Measurements from ENCODE around the gene PIP5K1C.
A peak's percentile ranks its signal among the peaks of the same experiment; 100 is the strongest.

Gene PIP5K1C

DNA sequence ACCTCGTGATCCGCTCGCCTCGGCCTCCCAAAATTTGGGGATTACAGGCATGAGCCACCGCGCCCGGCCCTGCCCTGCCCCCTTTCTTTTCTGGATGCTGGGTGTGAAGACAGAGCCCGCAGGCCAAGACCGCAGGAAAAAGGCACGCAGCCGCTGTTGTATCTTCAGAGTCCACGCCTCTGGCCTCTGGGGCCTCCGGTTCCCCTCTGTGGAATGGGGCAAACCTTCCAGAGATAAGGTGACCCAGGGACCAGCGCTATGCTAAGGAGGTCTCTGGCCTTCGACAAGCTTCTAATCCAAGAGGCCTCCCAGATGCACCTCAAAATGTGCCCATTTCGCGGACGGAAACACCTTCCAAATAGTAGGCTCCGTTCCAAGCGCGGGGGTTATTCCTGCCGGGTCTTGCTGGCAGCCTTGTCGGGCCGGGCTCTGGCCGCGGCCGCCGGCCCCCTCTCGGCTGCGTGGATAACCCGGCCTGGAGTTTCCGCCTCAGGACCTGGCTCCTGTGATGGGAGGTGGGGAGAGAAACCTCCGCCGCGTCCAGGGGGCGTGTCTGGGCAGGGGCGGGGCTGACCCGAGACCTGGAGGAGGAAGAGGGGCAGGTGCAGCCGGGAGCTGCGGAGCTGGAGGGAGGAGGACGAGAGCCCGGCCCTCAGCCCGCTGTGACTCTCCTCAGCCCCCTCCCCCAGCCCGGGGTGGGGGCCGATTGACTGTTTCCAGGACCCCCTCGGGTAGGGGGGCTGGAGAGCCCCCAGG lies 21.0 kb upstream of the PIP5K1C start:
- H3K4me1 ChIP-seq (ENCODE audit: control insufficient read depth, insufficient read depth, low read length, poor library complexity, severe bottlenecking) = peaks cover 14% of the 10 kb centered on the region
- no peaks in the 10 kb centered on the region for H3K27me3 ChIP-seq (replicated peaks; ENCODE audit: control insufficient read depth, insufficient read depth, low read length, poor library complexity, severe bottlenecking)
- DNase-seq = peak; percentile 81 to 86 (median 85)
- H3K9me3 ChIP-seq (ENCODE audit: control insufficient read depth, low read length) = no peaks in the 10 kb centered on the region
- H3K27ac ChIP-seq (ENCODE audit: insufficient read depth, low read length, poor library complexity, severe bottlenecking) = no peak overlapping the region
- H3K36me3 ChIP-seq (ENCODE audit: control insufficient read depth, insufficient read depth, low read length) = no peaks in the 10 kb centered on the region
- peak overlapping the region; percentile 77 for H3K4me3 ChIP-seq (ENCODE audit: insufficient read depth, low read depth, low read length, poor library complexity, severe bottlenecking)

DNA sequence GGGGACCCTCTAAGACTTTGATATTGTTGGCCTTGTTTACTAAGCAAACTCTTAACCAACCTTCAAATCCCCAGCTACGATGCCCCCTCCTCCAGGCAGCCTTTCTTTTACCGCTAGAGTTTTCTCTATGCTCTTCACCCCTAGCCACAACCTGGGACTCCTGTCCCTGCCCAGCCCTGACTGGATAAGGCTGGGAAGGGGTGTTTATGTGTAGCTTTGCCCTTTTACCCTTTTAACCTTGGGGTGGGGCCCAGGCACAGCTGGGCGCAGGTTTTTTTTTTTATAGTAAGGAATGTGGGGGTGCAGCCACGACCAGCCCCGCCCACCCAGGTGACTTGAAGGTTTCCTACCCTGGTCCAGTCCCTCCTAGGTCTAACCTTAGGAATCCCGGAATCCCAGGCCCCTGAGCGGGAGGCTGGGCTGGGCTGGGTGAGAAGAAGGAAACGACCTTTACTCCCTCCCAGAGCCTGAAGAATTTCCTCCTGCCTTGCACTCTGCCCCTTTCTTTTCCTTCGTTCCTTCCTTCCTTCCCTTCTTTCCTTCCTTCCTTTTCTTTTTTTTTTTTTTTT lies 20.2 kb upstream of the PIP5K1C start:
- Histone ChIP-seq H3K27ac (ENCODE audit: insufficient read depth, low read length, poor library complexity, severe bottlenecking) (no peak overlapping the region), H3K4me1 (ENCODE audit: control insufficient read depth, insufficient read depth, low read length, poor library complexity, severe bottlenecking) (peaks cover 14% of the 10 kb centered on the region), H3K36me3 (ENCODE audit: control insufficient read depth, insufficient read depth, low read length) (no peaks in the 10 kb centered on the region), H3K4me3 (ENCODE audit: insufficient read depth, low read depth, low read length, poor library complexity, severe bottlenecking) (no peak overlapping the region), H3K27me3 (replicated peaks; ENCODE audit: control insufficient read depth, insufficient read depth, low read length, poor library complexity, severe bottlenecking) (no peaks in the 10 kb centered on the region), H3K9me3 (ENCODE audit: control insufficient read depth, low read length) (no peaks in the 10 kb centered on the region)
- no peak for DNase-seq

DNA sequence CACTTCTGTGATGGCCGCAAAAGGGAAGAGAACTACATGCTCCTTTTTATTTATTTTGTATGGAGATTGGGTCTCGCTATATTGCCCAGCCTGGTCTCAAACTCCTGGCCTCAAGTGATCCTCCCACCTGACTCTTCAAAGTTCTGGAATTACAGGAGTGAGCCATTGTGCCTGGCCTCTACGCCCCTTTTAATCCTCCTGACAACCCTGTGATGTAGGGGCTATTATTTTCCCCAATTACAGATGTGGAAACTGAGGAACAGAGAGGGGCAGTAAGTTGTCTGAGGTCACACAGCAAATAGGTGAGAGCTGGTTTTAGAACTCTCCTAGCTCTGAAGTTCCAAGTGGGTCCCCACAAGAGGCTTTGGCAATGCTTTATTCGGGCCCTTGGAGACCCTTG lies 19.6 kb upstream of the PIP5K1C start:
- no peaks in the 10 kb centered on the region for H3K36me3 ChIP-seq (ENCODE audit: control insufficient read depth, insufficient read depth, low read length)
- H3K27me3 ChIP-seq (replicated peaks; ENCODE audit: control insufficient read depth, insufficient read depth, low read length, poor library complexity, severe bottlenecking) = no peaks in the 10 kb centered on the region
- H3K9me3 ChIP-seq (ENCODE audit: control insufficient read depth, low read length) = no peaks in the 10 kb centered on the region
- peaks cover 14% of the 10 kb centered on the region for H3K4me1 ChIP-seq (ENCODE audit: control insufficient read depth, insufficient read depth, low read length, poor library complexity, severe bottlenecking)
- DNase-seq = no peak
- H3K4me3 ChIP-seq (ENCODE audit: insufficient read depth, low read depth, low read length, poor library complexity, severe bottlenecking) = no peak overlapping the region
- H3K27ac ChIP-seq (ENCODE audit: insufficient read depth, low read length, poor library complexity, severe bottlenecking) = no peak overlapping the region

GRCh38 chr19:3716147-3716668 lies 15.9 kb upstream of the PIP5K1C start:
- Histone ChIP-seq H3K9me3 (ENCODE audit: control insufficient read depth, low read length) (no peaks in the 10 kb centered on the region), H3K4me1 (ENCODE audit: control insufficient read depth, insufficient read depth, low read length, poor library complexity, severe bottlenecking) (peaks cover 3% of the 10 kb centered on the region), H3K27me3 (replicated peaks; ENCODE audit: control insufficient read depth, insufficient read depth, low read length, poor library complexity, severe bottlenecking) (no peaks in the 10 kb centered on the region), H3K36me3 (ENCODE audit: control insufficient read depth, insufficient read depth, low read length) (no peaks in the 10 kb centered on the region), H3K27ac (ENCODE audit: insufficient read depth, low read length, poor library complexity, severe bottlenecking) (no peak overlapping the region), H3K4me3 (ENCODE audit: insufficient read depth, low read depth, low read length, poor library complexity, severe bottlenecking) (no peak overlapping the region)
- no peak for DNase-seq

DNA sequence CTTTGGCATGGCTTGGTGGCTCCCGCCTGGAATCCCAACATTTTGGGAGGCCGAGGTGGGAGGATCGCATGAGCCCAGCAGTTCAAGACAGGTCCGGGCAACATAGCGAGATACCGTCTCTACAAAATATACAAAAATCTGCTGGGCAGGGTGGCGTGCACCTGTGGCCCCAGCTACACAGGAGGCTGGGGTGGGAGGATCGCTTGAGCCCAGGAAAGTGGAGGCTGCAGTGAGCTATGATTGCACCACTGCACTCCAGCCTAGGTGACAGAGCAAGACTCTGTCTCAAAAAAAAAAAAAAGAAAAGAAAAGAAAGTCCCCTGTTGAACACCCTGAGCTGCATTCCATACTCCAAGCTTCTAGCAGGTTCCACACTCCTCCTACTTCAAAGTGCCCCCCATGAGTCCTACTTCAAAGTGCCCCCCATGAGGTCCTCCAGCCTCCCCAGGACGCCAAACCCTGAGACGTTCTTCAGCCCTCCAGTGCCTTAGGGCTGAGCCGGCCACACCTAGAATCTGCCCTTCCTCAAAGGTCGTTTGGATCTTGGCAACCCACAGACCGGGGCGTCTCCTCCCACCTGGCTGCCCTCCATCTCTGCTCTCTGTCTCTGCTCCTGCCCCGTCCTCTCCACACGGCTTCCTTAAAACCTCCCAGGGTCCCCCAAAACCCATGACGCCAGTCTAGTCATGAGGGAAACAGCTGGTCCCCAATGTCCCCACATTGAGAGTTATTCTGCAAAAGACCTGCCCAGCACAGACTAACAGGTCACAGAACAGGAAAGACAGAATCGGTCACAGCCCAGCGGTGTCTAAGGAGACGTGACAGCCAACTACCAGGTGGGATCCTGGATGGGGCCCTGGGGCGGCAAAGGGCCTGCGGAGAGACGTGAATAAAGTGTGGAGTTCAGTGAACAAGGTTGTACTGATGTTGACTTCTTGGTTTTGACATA lies 12.7 kb upstream of the PIP5K1C start:
- H3K27ac ChIP-seq (ENCODE audit: insufficient read depth, low read length, poor library complexity, severe bottlenecking) = no peak overlapping the region
- no peaks in the 10 kb centered on the region for H3K9me3 ChIP-seq (ENCODE audit: control insufficient read depth, low read length)
- no peaks in the 10 kb centered on the region for H3K36me3 ChIP-seq (ENCODE audit: control insufficient read depth, insufficient read depth, low read length)
- H3K4me3 ChIP-seq (ENCODE audit: insufficient read depth, low read depth, low read length, poor library complexity, severe bottlenecking) = no peak overlapping the region
- H3K27me3 ChIP-seq (replicated peaks; ENCODE audit: control insufficient read depth, insufficient read depth, low read length, poor library complexity, severe bottlenecking) = no peaks in the 10 kb centered on the region
- no peaks in the 10 kb centered on the region for H3K4me1 ChIP-seq (ENCODE audit: control insufficient read depth, insufficient read depth, low read length, poor library complexity, severe bottlenecking)
- DNase-seq = no peak

DNA sequence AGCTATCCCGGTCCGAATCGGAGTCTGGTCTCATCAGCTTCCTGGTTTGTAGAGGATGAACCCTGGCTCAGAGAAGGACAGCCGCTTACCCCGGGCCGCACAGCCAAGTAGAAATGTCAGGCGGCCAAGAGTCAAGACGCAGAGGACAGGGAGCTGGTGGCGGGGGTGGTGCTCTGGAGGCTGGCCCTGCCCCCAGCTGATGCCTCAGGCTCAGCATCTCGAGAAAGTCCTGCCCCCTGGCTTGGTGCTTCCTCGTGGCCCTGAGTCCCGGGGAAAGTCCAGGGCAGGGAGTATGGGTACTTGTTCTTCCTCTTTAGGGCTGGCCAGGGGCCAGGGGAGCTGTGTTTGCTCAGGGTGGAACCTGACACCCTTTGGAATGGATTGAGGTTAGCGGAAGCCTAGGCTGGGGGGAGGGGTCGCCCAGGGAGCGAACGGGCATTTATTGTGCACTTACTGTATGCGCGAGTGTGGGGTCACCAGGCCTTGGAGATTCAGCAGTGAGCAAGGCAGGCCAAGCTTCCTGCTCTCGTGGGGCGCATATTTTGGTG lies 10.1 kb upstream of the PIP5K1C start:
- Histone ChIP-seq H3K36me3 (ENCODE audit: control insufficient read depth, insufficient read depth, low read length) (no peaks in the 10 kb centered on the region), H3K9me3 (ENCODE audit: control insufficient read depth, low read length) (no peaks in the 10 kb centered on the region), H3K27me3 (replicated peaks; ENCODE audit: control insufficient read depth, insufficient read depth, low read length, poor library complexity, severe bottlenecking) (no peaks in the 10 kb centered on the region), H3K4me3 (ENCODE audit: insufficient read depth, low read depth, low read length, poor library complexity, severe bottlenecking) (no peak overlapping the region), H3K27ac (ENCODE audit: insufficient read depth, low read length, poor library complexity, severe bottlenecking) (no peak overlapping the region), H3K4me1 (ENCODE audit: control insufficient read depth, insufficient read depth, low read length, poor library complexity, severe bottlenecking) (no peaks in the 10 kb centered on the region)
- no peak for DNase-seq

- DNase-seq = no peak
- Histone ChIP-seq H3K27ac (ENCODE audit: insufficient read depth, low read length, poor library complexity, severe bottlenecking) (no peak within 1 kb of the TSS), H3K36me3 (ENCODE audit: control insufficient read depth, insufficient read depth, low read length) (no peaks in the 10 kb centered on the region), H3K4me1 (ENCODE audit: control insufficient read depth, insufficient read depth, low read length, poor library complexity, severe bottlenecking) (no peaks in the 10 kb centered on the region), H3K4me3 (ENCODE audit: insufficient read depth, low read depth, low read length, poor library complexity, severe bottlenecking) (no peak within 1 kb of the TSS), H3K27me3 (replicated peaks; ENCODE audit: control insufficient read depth, insufficient read depth, low read length, poor library complexity, severe bottlenecking) (no peaks in the 10 kb centered on the region), H3K9me3 (ENCODE audit: control insufficient read depth, low read length) (no peaks in the 10 kb centered on the region)
Observed at GRCh38 chr19:3708207-3708931, 8.1 kb upstream of the PIP5K1C start, which contains the start of gene TJP3. TSS of gene TJP3 (plus strand) at chr19:3708384. CDS start at chr19:3728433, 20,049 bp downstream.

DNA sequence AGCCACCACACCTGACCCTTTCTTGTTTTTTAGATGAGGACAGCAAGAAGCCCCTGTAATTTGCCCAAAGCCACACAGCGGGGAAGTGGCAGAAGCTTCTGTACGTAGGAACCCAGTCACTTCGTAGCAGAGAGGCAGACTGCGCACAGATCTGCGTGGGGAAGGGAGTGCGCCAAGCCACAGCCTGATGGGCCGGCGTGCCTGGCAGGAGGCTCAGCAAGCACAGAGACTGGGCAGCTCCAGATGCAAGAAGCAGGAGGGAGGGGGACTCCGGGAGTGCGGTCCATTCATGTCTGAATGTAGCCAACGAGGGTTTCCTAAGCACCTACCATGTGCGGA lies 7.6 kb upstream of the PIP5K1C start:
- H3K4me1 ChIP-seq (ENCODE audit: control insufficient read depth, insufficient read depth, low read length, poor library complexity, severe bottlenecking) = no peaks in the 10 kb centered on the region
- no peak overlapping the region for H3K27ac ChIP-seq (ENCODE audit: insufficient read depth, low read length, poor library complexity, severe bottlenecking)
- H3K27me3 ChIP-seq (replicated peaks; ENCODE audit: control insufficient read depth, insufficient read depth, low read length, poor library complexity, severe bottlenecking) = no peaks in the 10 kb centered on the region

GRCh38 chr19:3701200-3701599 lies 932 bp upstream of the PIP5K1C start:
- no peak for DNase-seq
- Histone ChIP-seq H3K9me3 (ENCODE audit: control insufficient read depth, low read length) (no peaks in the 10 kb centered on the region), H3K4me3 (ENCODE audit: insufficient read depth, low read depth, low read length, poor library complexity, severe bottlenecking) (no peak overlapping the region), H3K36me3 (ENCODE audit: control insufficient read depth, insufficient read depth, low read length) (no peaks in the 10 kb centered on the region), H3K27ac (ENCODE audit: insufficient read depth, low read length, poor library complexity, severe bottlenecking) (no peak overlapping the region), H3K4me1 (ENCODE audit: control insufficient read depth, insufficient read depth, low read length, poor library complexity, severe bottlenecking) (peaks cover 13% of the 10 kb centered on the region), H3K27me3 (replicated peaks; ENCODE audit: control insufficient read depth, insufficient read depth, low read length, poor library complexity, severe bottlenecking) (no peaks in the 10 kb centered on the region)

More for the DNA sequence above, 7.6 kb upstream of the PIP5K1C start:
- no peak overlapping the region for H3K4me3 ChIP-seq (ENCODE audit: insufficient read depth, low read depth, low read length, poor library complexity, severe bottlenecking)
- no peak for DNase-seq
- H3K36me3 ChIP-seq (ENCODE audit: control insufficient read depth, insufficient read depth, low read length) = no peaks in the 10 kb centered on the region
- H3K9me3 ChIP-seq (ENCODE audit: control insufficient read depth, low read length) = no peaks in the 10 kb centered on the region
